ENCODE results near the gene RAB1A.

DNA sequence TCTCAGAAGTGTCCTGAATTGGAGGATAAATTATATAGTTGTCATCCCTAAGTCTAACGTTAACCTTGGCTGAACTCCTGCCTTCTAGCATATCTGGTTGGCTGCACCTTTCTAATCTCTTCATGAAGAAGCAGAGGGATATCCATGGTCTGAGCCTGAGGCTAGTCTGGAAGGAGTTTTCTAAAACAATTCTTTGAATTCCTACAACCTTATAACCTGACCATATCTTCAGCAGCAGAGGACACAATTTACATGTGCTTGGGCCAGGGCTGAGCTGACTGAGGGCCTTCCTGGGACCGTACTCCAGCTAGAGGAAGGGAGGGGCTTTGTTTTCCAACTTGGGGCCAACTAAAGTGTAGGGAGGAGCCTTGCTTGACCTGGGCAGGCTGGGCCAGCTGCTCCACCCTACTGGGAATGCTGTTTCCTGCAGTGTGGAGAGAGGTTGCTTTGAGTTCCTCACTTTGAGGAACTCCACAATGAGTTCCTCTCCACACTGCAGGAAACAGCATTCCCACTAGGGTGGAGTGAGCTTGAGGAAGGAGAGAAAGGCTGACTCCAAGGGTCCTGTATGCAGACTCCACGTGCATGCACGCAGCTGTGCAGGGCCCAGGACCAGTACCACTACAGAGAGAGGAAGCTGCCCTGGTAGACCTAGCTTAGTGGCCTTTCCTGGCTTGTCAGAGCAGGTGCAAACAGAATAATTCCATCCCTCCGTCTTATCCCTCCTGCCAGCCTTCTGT lies 54.1 kb downstream of the RAB1A start:
- TF ChIP-seq, protein P1, sequence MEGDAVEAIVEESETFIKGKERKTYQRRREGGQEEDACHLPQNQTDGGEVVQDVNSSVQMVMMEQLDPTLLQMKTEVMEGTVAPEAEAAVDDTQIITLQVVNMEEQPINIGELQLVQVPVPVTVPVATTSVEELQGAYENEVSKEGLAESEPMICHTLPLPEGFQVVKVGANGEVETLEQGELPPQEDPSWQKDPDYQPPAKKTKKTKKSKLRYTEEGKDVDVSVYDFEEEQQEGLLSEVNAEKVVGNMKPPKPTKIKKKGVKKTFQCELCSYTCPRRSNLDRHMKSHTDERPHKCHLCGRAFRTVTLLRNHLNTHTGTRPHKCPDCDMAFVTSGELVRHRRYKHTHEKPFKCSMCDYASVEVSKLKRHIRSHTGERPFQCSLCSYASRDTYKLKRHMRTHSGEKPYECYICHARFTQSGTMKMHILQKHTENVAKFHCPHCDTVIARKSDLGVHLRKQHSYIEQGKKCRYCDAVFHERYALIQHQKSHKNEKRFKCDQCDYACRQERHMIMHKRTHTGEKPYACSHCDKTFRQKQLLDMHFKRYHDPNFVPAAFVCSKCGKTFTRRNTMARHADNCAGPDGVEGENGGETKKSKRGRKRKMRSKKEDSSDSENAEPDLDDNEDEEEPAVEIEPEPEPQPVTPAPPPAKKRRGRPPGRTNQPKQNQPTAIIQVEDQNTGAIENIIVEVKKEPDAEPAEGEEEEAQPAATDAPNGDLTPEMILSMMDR (IDR thresholded peaks at IDR 0.05) = no peak
- no peak for TF ChIP-seq EZH2 (IDR thresholded peaks at IDR 0.05; ENCODE audit: borderline replicate concordance, insufficient read depth, low read depth, low read length, poor library complexity, severe bottlenecking)
